ENCODE results near the gene MCTP1.

MCTP1 gene

DNA sequence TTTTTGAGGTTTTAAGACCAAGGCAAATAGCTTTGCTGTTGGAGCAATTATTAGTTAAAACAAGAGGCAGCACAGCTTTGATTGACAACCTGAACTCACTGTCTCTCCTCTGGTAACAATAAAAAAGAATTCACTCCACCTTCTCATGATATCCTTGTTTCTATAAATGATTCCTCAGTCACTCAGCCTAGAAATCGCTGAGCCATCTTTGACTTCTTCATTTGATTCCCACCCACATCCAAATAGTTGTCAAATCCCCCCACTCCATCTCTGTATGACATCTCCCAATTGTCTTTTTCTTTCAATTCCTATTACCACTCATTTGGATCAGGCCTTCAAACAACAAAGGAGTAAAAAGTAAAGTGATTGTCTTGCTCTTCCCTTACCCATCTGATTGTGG lies 266.4 kb downstream of the MCTP1 start:
- no peak for ATAC-seq
- TF ChIP-seq, protein P1, sequence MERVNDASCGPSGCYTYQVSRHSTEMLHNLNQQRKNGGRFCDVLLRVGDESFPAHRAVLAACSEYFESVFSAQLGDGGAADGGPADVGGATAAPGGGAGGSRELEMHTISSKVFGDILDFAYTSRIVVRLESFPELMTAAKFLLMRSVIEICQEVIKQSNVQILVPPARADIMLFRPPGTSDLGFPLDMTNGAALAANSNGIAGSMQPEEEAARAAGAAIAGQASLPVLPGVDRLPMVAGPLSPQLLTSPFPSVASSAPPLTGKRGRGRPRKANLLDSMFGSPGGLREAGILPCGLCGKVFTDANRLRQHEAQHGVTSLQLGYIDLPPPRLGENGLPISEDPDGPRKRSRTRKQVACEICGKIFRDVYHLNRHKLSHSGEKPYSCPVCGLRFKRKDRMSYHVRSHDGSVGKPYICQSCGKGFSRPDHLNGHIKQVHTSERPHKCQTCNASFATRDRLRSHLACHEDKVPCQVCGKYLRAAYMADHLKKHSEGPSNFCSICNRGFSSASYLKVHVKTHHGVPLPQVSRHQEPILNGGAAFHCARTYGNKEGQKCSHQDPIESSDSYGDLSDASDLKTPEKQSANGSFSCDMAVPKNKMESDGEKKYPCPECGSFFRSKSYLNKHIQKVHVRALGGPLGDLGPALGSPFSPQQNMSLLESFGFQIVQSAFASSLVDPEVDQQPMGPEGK (CRISPR knock-in tag; IDR thresholded peaks at IDR 0.05; ENCODE audit: borderline replicate concordance) = no peak
- TF ChIP-seq SNAI2 (CRISPR knock-in tag; IDR thresholded peaks at IDR 0.05) (no peak), ZC3H10 (CRISPR knock-in tag; IDR thresholded peaks at IDR 0.05) (no peak), TOX (CRISPR knock-in tag; IDR thresholded peaks at IDR 0.05; ENCODE audit: borderline replicate concordance) (no peak), GLIS3 (CRISPR knock-in tag; IDR thresholded peaks at IDR 0.05) (no peak), PPARA (CRISPR knock-in tag; IDR thresholded peaks at IDR 0.05; ENCODE audit: borderline replicate concordance) (no peak)
- TF ChIP-seq, protein P2, sequence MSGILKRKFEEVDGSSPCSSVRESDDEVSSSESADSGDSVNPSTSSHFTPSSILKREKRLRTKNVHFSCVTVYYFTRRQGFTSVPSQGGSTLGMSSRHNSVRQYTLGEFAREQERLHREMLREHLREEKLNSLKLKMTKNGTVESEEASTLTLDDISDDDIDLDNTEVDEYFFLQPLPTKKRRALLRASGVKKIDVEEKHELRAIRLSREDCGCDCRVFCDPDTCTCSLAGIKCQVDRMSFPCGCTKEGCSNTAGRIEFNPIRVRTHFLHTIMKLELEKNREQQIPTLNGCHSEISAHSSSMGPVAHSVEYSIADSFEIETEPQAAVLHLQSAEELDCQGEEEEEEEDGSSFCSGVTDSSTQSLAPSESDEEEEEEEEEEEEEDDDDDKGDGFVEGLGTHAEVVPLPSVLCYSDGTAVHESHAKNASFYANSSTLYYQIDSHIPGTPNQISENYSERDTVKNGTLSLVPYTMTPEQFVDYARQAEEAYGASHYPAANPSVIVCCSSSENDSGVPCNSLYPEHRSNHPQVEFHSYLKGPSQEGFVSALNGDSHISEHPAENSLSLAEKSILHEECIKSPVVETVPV (CRISPR knock-in tag; IDR thresholded peaks at IDR 0.05) = no peak
- TF ChIP-seq, protein P3, sequence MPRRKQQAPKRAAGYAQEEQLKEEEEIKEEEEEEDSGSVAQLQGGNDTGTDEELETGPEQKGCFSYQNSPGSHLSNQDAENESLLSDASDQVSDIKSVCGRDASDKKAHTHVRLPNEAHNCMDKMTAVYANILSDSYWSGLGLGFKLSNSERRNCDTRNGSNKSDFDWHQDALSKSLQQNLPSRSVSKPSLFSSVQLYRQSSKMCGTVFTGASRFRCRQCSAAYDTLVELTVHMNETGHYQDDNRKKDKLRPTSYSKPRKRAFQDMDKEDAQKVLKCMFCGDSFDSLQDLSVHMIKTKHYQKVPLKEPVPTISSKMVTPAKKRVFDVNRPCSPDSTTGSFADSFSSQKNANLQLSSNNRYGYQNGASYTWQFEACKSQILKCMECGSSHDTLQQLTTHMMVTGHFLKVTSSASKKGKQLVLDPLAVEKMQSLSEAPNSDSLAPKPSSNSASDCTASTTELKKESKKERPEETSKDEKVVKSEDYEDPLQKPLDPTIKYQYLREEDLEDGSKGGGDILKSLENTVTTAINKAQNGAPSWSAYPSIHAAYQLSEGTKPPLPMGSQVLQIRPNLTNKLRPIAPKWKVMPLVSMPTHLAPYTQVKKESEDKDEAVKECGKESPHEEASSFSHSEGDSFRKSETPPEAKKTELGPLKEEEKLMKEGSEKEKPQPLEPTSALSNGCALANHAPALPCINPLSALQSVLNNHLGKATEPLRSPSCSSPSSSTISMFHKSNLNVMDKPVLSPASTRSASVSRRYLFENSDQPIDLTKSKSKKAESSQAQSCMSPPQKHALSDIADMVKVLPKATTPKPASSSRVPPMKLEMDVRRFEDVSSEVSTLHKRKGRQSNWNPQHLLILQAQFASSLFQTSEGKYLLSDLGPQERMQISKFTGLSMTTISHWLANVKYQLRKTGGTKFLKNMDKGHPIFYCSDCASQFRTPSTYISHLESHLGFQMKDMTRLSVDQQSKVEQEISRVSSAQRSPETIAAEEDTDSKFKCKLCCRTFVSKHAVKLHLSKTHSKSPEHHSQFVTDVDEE (CRISPR knock-in tag; IDR thresholded peaks at IDR 0.05) = no peak

DNA sequence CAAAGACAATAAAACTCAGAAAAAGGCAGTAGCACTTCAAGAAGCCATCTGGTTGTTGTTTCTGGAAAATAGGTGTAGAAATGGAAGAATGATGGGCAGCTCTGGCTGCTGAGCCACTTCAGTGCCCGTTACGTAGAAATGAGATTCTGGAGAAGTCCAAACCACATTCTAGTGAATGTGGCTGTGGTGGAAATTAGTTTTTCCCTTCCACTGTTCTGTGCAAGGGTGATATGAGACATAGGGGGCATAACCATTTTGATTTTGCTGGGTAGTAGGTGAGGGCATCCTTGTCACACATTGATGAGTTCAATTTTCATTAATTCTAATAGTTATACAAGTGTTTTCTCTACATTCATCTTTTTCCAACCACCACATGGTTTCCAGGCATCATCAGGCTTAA lies 275.1 kb downstream of the MCTP1 start:
- TF ChIP-seq SNAI2 (CRISPR knock-in tag; IDR thresholded peaks at IDR 0.05) (no peak), ESRRG (CRISPR knock-in tag; IDR thresholded peaks at IDR 0.05) (no peak), ZNF70 (CRISPR knock-in tag; IDR thresholded peaks at IDR 0.05) (no peak), TCF4 (CRISPR knock-in tag; IDR thresholded peaks at IDR 0.05; ENCODE audit: borderline replicate concordance) (no peak), ZNF565 (CRISPR knock-in tag; conservative IDR thresholded peaks at IDR 0.05; ENCODE audit: low read depth) (no peak)
- TF ChIP-seq, protein P2 (CRISPR knock-in tag; IDR thresholded peaks at IDR 0.05) = no peak
- TF ChIP-seq, protein P1 (CRISPR knock-in tag; IDR thresholded peaks at IDR 0.05; ENCODE audit: borderline replicate concordance) = no peak
- ATAC-seq = no peak

DNA sequence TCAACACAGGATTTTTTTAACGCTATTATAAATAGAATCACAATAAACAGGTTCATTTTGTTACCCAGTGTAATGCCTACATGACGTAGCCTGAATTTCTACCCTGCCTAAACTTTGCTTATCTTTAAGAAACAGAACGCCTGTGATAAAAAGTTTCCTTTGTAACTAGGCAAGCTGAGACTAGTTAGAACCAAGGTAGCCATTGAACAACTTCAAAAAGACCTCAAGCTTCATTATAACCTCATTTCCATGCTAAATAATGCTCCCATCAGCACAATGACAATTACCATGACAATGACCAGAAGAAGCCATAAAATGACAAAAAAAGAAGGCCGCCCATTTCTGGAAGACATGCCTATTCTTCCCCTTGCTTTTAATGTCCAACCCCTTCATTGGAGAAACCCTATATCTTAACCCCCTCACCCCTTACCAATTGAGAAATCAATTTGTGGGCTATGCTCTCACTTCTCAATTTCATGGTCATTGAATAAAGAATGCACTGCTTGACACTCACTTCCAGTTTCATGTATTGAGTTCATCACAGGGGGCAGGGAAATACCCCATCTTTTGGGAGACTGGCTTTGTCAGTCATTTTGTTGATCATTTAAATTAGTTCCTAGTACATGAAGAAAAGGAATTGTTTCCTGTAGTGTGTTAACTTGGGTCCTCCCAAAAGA lies 276.8 kb downstream of the MCTP1 start:
- no peak for TF ChIP-seq ZNF565 (CRISPR knock-in tag; conservative IDR thresholded peaks at IDR 0.05; ENCODE audit: low read depth)
- TF ChIP-seq, protein P4, sequence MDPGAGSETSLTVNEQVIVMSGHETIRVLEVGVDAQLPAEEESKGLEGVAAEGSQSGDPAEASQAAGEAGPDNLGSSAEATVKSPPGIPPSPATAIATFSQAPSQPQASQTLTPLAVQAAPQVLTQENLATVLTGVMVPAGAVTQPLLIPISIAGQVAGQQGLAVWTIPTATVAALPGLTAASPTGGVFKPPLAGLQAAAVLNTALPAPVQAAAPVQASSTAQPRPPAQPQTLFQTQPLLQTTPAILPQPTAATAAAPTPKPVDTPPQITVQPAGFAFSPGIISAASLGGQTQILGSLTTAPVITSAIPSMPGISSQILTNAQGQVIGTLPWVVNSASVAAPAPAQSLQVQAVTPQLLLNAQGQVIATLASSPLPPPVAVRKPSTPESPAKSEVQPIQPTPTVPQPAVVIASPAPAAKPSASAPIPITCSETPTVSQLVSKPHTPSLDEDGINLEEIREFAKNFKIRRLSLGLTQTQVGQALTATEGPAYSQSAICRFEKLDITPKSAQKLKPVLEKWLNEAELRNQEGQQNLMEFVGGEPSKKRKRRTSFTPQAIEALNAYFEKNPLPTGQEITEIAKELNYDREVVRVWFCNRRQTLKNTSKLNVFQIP (CRISPR knock-in tag; IDR thresholded peaks at IDR 0.05; ENCODE audit: borderline replicate concordance, low read depth) = no peak
- ATAC-seq = no peak

DNA sequence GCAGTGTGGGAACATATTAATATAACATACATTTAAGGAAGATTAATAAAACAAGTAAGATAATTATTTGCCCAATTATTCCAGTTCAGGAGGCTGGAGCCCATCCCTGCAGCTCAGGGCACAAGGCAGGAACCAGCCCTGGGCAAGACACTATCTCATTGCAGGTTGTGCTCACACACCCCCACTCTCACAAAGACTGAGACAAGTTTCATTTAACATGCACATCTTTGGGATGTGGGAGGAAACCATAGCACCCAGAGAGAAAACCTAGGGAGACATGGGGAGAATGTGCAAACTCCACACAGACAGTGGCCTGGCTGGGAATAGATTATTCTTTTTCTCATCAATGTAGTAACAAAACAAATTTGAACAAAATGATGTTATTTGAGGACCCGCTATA lies 279.1 kb downstream of the MCTP1 start:
- ATAC-seq = no peak
- TF ChIP-seq, protein P2 (CRISPR knock-in tag; IDR thresholded peaks at IDR 0.05) = no peak
- TF ChIP-seq RARB (CRISPR knock-in tag; IDR thresholded peaks at IDR 0.05) (no peak), TOX (CRISPR knock-in tag; IDR thresholded peaks at IDR 0.05; ENCODE audit: borderline replicate concordance) (no peak), ZC3H10 (CRISPR knock-in tag; IDR thresholded peaks at IDR 0.05) (no peak), ZFP3 (CRISPR knock-in tag; IDR thresholded peaks at IDR 0.05) (no peak)
- TF ChIP-seq, protein P3 (CRISPR knock-in tag; IDR thresholded peaks at IDR 0.05) = no peak
- TF ChIP-seq, protein P5, sequence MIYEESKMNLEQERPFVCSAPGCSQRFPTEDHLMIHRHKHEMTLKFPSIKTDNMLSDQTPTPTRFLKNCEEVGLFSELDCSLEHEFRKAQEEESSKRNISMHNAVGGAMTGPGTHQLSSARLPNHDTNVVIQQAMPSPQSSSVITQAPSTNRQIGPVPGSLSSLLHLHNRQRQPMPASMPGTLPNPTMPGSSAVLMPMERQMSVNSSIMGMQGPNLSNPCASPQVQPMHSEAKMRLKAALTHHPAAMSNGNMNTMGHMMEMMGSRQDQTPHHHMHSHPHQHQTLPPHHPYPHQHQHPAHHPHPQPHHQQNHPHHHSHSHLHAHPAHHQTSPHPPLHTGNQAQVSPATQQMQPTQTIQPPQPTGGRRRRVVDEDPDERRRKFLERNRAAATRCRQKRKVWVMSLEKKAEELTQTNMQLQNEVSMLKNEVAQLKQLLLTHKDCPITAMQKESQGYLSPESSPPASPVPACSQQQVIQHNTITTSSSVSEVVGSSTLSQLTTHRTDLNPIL (CRISPR knock-in tag; IDR thresholded peaks at IDR 0.05; ENCODE audit: low read depth) = no peak

All from SK-N-SH treated with all-trans-retinoic acid at 6 μM for 48 hours (cell line).